Fibroblast of skin of right biceps (primary cell): Measurements from ENCODE around the gene POU3F1.

Source experiments
- DNase-seq: peaks from one replicate; pipeline ENCODE4 v3.0.0-alpha.2; 2013

POU3F1 gene

DNA sequence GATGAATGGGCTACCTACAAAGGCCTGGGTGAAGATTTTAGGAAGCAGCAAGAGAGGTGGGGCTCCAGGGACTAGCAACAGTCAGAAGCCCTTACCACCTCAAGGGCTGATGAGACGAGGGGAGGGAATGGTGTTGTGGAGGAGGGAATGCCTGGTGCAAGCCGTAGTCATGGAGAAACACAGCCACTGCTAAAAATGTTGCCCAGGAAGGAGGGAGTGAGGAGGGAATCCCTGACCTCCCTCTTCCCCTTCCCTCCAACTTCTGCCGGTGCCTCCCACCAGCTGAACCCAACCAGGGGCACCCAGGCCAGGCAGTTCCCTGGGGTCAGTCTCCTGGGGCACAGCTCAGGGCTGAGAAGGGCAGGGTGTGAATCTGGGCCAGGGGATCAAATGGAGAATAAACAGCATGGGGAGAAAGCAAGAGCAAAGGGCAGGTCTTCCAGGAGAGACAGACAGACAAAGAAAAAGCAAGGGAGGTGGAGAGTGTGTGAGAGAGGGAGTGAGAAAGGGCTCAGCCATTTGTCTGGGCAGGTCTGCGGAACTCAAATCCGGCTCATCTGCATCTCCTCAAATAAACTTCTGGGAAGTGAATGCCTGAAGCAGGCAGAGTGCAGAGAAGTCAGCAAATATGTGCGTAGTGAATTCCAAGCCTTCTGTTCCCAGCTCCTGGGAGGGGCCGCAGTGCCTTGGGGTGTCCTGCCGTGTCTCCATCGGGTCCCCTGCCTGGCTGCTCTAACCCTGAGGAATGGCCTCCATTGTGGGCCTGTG lies 27.1 kb upstream of the POU3F1 start:
- DNase-seq, result no peak

- DNase-seq, result no peak
Measured at GRCh38 chr1:38072858-38073257, 26.3 kb upstream of the POU3F1 start.

DNA sequence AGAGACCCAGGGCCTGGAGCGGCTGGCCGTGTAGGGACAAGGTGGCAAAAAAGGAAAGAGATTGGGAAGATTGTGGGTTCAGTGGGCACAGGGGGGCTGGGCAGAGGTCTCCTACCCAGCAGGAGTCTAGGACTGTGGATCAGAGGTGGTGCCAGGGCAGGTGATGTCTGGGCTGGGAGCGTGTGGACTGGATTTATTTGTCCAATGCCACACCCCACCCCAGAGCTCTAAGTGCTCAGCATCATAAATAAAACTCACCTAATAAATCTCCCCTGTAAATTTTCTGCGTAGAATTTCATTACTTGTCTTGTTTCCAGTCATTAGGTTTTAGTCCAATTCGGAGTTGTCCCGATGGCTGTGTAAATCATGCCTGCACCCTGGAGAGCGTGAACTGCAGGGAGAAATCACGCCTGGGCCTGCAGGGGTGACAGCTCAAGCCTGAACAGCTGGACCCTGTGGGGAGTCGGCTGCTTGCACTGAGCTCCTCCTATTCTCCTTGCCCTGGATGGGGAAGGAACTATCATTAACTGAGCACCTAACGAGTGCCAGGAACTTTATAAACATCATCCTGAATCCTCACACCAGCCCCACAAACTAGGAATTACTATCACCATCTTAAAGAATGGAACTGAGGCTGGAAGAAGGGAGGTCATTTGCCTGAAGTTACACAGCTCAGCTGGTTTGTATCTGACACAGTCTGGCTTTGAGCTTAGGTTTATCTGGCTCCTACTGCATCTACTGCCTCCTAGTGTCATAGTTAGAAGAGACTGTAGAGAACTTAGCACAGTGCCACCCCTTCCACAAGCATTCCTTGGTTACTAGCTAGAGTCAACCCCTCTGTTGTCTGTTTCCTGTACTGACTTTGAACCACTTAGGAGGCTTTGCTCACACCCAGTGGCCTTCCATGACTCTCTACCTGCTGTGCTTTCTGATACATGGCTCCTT lies 25.0 kb upstream of the POU3F1 start:
- DNase-seq, result peak; percentile 31

- no peak for DNase-seq
Measured at GRCh38 chr1:38068980-38069340, 22.4 kb upstream of the POU3F1 start.

DNA sequence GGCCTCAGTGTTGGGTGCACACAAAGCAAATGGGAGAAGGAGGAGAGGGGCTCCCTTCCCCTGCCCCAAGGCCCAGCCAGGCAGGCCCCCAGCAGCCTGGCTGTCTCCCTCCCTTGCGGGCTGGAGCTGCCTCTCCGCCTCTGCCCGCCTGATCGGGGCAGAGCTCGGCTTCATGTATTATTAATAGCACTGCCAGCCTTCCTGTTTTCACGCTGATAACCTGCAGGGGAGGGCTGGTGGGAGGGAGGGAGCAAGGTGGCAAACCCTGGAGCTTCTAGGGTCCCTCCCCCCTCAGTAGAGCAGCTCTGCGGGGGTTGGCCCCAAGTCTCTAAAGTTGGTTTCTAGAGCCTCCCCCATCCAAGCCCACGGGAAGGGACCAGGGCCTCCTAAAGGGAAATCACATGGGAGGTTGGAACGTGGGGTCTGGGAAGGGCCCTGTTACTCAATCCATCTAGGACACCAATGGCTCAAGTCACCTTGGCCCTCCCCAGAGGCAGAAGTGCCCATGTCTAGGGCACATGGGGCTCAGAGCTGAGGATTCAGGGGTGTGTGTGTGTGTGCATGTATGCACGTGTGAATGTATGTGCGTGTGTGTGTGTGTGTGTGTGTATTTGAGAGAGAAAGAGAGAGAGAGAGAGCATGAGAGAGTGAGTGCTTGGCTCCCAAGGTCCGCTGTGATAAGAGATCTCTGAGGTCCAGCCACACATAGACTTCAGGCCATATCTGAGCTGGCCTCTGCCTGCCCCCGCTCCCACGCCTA lies 21.8 kb upstream of the POU3F1 start:
- DNase-seq, result no peak

DNA sequence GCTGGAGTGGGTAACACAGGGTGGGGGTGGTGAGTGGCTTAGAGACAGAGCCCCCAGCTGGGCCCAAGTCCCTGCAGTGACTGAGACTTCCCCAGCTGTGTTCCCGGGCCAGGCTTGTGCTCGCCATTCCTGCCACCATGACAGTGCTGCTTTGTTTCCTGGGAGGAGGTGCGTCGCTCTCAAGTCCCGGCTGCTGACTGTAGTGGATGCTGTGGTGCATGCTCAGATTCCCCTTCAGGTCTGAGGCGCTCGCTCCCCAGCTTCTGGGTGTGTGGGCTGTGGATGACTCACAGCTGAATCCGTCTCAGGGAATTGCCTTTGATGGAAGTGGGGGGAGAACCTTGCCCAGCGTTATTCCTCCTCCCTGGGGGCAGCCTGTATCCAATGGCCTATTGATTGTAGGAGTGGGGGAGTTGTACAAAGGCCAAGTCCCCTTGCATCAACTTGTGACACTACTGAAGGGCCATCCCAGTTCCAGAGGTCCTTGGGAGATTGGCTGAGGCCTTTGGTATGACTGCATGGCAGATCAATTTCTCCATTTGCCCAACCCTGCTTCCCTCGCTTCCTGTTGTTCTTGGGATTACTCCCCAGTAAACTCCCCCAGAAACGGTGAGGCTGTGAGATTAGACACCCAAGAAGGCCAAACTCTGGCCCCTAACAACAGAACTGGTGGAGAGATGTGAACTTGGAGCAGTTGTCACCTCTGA lies 17.8 kb upstream of the POU3F1 start:
- peak; percentile 92 for DNase-seq

- no peak for DNase-seq
Measured at GRCh38 chr1:38063616-38064015, 17.0 kb upstream of the POU3F1 start.

DNA sequence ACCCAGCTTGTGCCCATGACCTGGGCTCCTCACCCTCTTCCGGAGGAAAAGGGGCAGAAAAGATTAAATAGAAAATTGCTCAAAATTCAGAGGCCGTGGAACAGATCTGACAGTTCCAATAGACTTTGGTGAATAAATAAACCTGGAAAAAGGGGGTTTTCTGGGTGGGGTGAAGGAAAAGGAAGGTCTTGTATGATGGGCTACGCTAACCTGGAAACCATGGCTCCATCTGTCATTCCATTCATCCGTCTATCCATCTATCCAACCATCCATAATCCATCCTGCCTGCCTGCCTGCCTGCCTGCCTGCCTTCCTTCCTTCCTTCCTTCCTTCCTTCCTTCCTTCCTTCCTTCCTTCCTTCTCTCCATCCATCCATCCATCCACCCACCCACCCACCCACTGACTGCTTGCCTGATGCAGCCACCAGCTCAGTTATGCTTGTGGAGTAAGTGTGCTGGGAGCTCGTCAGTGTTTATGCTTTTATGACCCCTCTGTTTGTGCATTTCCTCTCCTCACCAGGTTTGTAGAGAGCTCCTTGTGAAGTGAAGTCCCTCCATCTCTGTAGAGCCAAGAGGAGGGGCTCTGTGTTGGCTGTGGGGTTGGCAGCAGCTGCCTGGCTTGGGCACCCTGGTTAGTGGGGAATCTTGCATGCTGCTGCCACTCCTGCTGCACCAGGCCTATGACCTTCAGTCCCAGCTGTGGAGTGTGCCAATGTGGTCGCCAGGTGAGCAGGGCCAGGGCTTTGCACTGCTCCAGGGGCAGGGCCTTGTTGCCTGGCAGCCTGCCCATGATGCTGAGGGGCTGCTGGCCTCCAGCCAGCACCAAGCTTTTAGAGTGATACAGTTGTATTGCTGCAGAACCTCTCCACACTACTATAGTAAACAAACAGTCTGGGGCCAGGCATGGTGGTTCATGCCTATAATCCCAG lies 16.0 kb upstream of the POU3F1 start:
- DNase-seq, result no peak

GRCh38 chr1:38061883-38062328 lies 15.3 kb upstream of the POU3F1 start:
- DNase-seq, result no peak

- no peak for DNase-seq
Measured at GRCh38 chr1:38061290-38061689, 14.7 kb upstream of the POU3F1 start.

- DNase-seq, result no peak
Measured at GRCh38 chr1:38060498-38060897, 13.9 kb upstream of the POU3F1 start.

DNA sequence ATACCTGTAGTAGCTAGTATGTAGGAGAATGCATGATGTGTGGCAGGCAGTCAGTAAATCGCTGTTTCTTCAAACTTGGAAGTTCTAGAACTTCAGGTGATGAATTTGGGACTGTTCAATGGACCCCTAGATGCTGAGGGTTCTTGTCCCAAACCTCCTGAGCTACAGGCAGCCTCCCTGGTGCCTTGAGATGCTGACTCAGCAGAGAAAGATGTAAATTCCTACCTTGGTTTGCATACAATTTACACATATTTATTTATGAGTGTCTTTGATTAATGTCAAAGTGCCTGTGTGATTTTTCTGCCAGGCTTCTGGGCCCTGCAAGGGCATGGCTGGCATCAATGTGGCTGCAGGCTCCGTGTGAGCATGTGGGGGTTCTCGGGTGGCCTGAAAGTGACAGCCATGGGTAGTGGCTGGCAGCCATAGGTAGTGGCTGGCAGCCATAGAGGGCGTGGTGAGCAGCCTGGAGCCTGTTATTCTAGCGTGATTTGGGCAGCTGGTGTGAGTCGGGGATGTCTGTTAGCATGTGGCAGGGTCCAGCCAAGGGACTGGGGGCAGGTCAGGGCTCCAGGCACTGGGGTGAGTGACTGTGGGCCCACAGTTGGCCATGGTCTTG lies 13.2 kb upstream of the POU3F1 start:
- no peak for DNase-seq

GRCh38 chr1:38055965-38056364 lies 9.4 kb upstream of the POU3F1 start:
- DNase-seq, result no peak

GRCh38 chr1:38055398-38055797 lies 8.8 kb upstream of the POU3F1 start:
- DNase-seq, result no peak

GRCh38 chr1:38053416-38054091 lies 7.0 kb upstream of the POU3F1 start:
- no peak for DNase-seq

DNA sequence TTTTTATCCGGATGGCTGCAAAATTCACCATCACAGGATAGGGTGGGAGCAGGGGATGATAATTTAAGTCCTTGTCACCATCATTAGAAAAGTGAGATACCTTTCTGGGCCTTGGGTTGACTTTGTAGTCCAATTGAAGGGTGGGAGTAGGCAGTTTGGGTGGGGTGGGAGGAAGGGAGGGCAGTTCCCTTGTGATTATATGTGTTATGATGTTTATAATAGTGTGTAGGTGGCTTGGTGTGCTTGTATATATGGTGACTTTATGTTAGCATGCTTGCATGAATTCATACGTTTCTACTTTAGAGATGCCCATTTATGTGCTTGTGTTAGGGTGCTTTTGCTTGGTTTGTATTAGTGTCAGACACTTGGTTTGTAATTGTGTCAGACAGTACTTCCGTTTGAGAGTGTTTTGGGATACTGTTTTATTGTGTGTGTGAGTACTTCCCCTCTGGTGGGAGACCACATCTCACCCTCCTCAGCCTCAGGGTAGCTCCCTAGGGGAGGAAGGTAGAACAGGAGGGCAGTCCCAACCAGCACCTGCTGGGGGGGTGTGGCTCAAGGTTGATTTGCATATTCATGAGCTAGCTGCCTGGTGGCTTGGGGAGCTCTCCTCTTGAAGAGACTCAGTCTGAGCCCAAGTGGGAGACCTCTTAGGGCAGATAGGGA lies 6.3 kb upstream of the POU3F1 start:
- DNase-seq, result no peak

- no peak for DNase-seq
Measured at GRCh38 chr1:38051079-38051543, 4.5 kb upstream of the POU3F1 start.

DNA sequence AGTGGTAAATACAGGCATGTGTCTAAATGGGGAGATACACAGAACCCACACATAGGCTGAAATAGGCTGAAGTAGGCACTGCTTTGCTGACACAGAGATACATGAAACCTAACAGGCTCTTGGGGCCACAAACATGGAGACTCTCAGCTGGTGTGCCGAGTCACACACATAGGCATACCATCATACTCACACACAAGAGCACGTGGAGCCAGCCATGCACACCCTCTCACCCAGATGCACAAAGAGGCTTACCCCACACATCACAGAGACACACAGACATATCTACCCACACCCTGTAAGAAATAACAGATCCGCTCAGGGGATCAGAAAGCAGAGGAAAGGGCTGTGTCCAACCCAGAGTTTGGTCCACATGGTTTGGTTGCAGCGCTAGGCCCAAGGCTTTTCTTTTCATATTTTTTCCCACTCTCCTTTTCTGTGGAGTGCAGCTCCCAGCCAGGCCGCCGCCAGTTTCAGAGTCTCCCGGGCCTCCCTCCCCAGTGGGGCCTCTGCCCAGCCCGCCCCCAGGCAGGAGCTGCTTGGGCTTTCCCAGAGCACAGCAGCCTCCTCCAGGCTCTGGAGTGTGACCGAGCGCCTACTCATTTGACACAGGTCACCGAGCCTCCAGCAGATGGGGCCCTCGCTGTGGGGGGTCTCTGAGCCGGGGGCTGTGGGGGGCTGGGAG lies 3.9 kb upstream of the POU3F1 start:
- no peak for DNase-seq

- DNase-seq, result no peak
Measured at GRCh38 chr1:38047603-38048141, 1.1 kb upstream of the POU3F1 start.
